Glomerular visceral epithelial cell (primary cell): ENCODE data around the gene TELO2.

Source experiments
- DNase-seq: peaks from one replicate; pipeline ENCODE4 v3.0.0-alpha.2; 2016; ENCODE audit errors: extremely low spot score

The TELO2 gene

DNA sequence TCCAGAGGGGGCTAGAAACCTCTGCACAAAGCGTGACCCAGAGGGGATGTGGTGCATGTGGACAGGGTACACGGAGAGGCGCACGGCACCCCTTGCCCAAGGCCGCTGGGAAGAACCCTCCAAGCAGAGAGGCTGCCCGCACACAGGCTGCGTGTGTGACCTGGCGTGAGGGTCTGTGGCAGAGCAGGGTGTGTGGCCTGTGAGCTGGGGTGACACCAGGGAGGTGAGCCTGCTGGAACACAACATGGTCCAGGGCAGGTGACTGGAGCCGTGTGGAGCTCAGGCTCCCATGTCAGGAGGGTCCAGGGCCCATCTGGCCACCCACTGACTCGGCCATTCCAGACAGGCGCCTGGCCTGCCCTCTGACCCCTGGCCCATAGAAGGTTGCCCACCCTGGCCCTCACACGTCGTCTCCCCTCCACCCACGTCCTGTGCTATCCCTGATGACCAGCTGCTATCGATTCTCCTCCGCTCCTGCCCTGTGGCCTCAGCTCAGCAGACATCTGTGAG, 25.5 kb downstream of the TELO2 start:
- no peak for DNase-seq

GRCh38 chr16:1519831-1520230, 26.7 kb downstream of the TELO2 start:
- DNase-seq = no peak

GRCh38 chr16:1520461-1520860, 27.3 kb downstream of the TELO2 start:
- DNase-seq = no peak

DNA sequence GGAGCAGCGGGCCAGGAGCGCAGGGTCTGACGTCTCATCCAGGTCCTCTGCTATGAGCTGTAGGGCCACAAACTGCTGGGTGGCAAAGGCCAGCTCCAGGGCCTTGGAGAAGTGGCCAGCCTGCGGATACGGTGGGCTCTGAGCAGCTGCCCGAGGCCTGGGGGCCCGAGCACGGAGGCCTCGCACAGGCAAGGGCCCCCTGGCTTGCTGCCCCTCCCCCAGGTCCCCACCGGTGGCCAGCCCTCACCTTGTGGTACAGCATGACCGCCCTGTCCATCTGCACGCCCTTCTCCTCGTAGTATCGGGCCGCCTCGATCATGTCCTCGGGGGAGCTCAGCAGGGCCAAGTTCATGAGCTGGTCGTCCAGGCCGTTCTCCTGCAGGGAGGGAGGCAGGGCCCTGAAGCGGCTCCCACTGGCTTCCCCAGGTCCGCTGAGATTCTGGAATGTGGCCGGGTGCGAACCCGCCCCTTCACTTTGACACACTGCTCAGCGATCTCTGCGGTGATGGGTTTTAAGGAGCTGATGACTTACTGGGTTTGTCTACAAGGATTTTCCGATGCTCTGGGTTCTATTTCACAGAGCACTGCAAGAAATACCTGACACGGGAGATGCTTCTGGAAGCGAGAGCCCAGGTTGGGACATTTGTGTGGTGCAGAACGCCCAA, 30.6 kb downstream of the TELO2 start:
- no peak for DNase-seq

DNA sequence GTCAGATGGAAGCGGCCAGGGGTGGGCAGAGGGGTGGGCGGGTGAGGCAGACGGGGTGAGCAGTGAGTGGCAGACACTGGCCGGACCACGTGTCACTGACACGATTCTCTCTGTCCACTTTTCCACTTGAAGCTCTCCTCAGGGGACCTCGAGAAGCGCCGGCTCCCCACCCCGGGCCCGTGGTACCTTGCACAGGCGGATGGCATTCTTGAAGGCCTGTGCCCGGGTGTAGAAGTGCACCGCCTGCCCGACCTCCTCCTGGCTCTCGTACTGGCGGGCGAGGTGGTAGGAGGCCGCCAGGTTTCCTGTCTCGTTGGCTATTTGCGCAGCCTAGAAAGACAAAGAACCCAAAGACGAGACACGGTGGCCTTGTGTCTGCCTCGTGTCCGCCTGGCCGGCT, 31.2 kb downstream of the TELO2 start:
- DNase-seq = no peak

DNA sequence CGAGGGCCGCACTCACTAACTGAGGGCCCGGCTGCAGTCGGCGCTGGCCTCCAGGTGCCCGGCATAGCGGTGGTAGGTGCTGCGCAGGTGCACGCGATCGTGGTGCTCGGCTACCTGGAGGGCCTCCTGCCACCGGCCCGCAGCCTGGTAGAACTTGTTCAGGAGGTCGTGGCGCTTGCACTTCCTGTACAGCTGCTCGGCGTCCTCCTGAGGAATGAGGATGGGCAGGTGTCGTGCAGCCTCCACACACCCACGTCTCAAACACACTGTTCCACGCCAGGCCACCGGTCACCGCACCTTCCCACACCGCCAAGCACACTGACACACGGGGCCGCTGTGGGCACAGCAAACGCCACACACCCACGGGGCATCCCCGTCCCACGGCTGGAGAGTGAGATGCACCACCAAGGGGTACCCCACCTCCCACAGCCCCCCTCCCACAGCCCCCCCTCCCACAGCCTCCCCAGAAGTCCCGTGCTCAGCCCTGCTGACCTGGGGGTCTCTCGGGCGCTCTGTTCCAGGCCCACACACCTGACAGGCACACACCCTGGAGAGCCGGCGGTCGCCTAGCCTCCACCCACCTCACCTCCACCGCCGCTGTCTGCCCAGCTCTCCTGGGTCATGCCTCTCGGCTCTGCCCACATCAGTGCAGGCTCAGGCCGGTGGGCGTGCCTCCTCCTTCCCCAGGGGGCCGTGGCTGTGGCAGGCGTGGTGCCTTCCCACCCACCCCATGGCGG, 32.9 kb downstream of the TELO2 start:
- no peak for DNase-seq

- DNase-seq = no peak
Measured at GRCh38 chr16:1526608-1527555, 33.7 kb downstream of the TELO2 start.

GRCh38 chr16:1527836-1528811, 35.0 kb downstream of the TELO2 start:
- DNase-seq = no peak

GRCh38 chr16:1528921-1529537, 35.9 kb downstream of the TELO2 start:
- DNase-seq = no peak

GRCh38 chr16:1530349-1530882, 37.3 kb downstream of the TELO2 start:
- DNase-seq = no peak

- DNase-seq = no peak
Measured at GRCh38 chr16:1530883-1531637, 37.9 kb downstream of the TELO2 start.

GRCh38 chr16:1531638-1531910, 38.4 kb downstream of the TELO2 start:
- DNase-seq = no peak

- no peak for DNase-seq
Measured at GRCh38 chr16:1532081-1532760, 39.1 kb downstream of the TELO2 start.

GRCh38 chr16:1532771-1533170, 39.6 kb downstream of the TELO2 start:
- no peak for DNase-seq

DNA sequence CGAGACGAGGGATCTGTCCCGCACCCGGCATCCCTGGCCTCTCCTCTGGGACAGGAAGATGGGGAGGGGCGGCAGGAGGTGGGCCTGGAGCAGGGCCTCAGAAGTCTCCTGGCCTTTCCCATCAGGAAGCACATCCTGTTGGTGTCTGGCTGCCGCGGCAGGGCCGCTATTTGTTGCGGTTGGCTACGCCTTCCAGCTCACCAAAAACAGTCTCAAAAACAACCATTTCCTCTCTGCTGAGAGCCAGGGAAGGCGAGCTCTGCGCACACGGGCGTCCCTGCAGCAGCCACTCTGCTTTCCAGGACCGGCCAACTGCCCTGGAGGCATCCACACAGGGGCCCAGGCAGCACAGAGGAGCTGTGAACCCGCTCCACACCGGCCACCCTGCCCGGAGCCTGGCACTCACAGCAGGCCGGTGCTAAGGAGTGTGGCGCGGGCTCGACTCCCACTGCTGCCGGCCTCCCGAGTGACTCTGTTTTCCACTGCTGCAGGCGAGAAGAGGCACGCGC, 40.3 kb downstream of the TELO2 start, which contains the start of gene TMEM204:
TSS of gene TMEM204 (plus strand) at position 224 of the 509 bp plus-strand sequence. CDS start 610 bp downstream, outside the sequence.
- no peak for DNase-seq

DNA sequence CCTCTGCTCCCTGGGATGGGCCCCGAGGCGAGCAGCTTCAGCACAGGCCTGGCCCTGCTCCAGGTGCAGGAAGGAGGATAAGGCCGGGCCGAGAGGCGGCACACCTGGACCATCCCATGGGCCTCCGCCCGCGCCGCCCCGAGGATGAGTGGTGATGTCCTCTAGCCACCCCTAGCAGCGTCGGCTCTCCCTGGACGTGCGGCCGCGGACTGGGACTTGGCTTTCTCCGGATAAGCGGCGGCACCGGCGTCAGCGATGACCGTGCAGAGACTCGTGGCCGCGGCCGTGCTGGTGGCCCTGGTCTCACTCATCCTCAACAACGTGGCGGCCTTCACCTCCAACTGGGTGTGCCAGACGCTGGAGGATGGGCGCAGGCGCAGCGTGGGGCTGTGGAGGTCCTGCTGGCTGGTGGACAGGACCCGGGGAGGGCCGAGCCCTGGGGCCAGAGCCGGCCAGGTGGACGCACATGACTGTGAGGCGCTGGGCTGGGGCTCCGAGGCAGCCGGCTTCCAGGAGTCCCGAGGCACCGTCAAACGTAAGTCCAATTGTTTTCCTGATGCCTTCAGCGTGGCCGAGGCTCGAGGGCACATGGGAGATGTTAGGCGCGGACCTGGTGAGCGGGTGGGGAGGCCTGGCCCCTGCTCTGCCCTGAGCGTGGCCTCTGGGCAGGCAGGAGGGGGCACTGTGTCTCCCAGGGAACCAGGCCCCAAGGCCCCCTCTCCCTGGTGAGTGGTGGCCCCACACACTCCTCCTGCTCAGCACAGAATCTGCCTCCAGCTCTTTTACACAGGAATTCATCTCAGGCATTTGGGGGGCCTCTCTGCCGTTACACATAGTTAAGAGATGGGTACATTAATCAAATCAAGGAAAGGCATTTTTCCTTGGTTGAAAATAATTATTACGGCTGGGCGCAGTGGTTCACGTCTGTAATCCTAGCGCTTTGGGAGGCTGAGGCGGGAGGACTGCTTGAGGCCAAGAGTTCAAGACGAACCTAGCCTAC, 41.2 kb downstream of the TELO2 start:
- no peak for DNase-seq
